Activated naive CD4-positive, alpha-beta T cell (primary cell): Measurements from ENCODE around the gene SHF.

ENCODE experiments used
- DNase-seq, 4 experiments: peaks; one replicate each; lab custom pipeline; 2025; lab: John Stamatoyannopoulos, UW

The SHF gene

DNA sequence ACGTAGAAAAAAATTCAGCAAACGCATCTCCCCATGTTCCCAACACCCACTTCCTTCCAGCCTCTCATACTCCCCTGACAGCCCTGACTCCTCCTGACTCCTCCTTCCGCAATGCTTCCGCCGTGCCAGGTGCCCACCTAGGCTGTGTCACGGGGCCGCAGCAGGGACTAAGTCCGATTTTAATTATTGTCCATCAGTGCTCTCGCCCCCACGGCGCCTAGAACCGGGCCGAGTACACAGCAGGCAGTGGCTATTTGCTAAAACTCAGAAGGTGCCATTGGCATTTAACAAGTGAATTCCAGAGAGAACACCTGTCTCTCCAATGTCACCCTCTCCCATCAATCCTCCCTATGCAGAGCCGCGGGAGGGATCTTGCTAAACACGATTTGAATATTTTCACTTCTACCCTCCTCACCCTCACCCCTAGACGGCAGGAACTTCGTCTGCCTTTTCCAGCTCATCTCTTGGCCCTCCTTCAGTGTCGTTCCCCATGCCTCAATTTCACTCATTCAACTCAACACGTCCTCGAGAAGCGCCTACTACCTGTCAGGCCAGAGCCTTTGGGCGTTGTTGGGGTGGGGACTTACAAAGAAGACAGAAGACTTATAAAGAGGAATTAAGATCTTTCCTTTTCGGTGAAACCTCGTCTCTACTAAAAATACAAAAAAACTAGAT lies 11.5 kb upstream of the SHF start:
- DNase-seq, result peak in 3 of 4 experiments; percentile 41 to 51 (median 51)

DNA sequence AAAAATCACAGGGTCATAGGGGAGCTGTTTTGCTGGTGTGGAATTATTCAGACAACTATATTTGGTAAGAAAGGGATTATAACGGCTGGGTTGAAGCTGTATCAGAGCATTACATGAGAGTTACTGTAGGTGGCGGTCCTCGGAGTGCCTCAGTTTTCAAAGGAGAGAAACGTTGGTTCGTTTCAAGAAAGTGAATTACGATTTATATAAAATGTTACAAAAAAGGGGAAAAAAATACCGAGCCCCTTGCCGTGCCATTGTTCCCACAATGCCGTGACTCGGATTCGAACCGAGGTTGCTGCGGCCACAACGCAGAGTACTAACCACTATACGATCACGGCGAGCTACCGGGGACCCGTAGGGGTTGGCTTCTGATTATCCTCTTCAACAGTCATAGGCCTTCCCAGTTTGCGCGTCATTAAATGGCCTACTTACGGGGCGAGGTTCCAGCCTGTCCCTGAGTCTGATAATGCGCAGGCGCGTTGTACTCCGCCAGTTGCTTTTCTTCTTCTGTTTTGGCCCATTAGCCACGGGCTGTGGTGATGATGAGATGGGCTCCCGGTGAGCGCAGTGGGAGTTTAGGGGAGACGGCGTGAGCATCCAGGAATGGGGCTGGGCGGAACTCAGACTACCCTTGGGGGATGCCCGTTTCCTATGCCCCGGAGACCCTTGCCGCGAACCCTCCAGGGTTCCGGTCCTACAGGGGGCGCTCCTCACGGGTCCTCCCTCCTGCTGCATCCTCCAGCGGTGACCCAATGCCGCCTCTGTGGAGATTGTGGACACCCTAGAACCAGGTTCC lies 10.8 kb upstream of the SHF start:
- DNase-seq, result peak; percentile 83 to 95 (median 88)

DNA sequence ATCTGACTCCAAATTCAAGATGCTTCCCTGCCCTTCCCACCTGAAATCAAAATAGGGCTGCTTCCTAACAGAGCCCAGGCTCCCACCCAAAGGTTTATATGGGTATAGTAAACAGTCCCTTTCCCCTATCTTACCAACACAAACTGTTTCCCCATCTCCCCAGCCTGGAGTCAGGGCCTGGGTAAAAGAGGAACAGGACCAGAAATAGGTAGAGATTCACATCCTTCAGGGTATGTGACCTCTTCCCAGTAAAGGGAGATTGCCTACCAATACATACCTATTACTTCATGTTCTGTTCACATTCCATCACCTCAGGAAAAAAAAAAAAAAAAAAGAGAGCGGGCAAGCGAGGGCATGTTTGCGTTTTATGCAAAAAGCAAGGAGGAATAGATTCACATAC lies 9.7 kb upstream of the SHF start:
- DNase-seq, result no peak

DNA sequence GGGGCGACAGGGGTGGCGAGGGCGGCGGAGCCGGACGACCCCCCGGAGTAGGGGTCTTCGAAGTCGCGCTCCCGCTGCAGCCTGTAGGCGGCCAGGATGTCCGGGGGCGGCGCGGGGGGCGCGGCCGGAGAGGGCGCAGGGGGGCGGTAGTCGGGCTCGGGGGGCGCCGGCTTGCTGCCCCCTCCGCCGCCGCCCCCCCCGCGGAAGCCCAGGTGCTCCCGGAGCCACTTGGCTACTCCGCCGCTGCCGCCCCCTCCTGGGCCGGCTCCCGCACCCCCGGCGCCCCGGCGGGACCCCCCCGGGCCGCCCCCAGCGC lies 230 bp downstream of the SHF start:
- no peak for DNase-seq

DNA sequence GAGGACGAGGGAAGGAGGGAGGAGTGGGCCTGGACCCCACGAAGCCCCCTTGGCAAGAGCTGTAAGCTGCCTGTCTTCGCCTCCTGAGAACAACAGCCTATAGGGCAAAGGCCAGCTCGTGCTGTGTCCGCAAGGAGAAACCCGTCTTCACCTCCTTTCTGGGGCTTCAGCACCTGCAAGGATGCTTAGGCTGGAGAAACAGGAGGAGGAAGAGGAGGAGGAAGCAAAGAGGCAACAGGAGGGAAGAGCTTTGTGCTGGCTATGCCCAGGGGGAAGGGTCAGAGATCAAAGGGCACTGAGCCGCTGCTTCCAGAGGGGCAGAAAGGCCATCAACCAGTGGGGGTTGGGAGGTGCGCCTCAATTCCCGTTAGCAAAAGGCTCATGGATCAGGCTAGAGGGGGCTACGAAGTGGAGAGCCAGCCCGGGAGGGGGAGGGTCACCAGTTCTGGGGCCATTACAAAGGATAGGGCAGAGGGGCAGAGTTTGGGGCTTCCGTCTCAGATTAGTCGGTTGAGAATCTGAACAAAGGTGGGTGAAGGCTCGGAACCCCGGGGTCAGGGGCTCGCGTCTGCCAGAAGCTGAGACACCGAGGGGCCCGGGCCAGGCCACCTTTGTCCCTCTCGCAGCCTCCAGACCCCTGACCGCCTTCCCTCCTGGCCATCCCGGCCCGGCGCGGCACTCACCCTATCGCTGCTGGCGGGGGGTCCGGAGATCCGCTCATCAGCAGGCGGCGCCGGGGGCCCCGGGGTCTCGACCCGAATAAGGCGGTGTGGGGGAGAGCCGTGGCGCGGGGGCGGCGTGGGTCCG lies 792 bp downstream of the SHF start:
- DNase-seq, result no peak

DNA sequence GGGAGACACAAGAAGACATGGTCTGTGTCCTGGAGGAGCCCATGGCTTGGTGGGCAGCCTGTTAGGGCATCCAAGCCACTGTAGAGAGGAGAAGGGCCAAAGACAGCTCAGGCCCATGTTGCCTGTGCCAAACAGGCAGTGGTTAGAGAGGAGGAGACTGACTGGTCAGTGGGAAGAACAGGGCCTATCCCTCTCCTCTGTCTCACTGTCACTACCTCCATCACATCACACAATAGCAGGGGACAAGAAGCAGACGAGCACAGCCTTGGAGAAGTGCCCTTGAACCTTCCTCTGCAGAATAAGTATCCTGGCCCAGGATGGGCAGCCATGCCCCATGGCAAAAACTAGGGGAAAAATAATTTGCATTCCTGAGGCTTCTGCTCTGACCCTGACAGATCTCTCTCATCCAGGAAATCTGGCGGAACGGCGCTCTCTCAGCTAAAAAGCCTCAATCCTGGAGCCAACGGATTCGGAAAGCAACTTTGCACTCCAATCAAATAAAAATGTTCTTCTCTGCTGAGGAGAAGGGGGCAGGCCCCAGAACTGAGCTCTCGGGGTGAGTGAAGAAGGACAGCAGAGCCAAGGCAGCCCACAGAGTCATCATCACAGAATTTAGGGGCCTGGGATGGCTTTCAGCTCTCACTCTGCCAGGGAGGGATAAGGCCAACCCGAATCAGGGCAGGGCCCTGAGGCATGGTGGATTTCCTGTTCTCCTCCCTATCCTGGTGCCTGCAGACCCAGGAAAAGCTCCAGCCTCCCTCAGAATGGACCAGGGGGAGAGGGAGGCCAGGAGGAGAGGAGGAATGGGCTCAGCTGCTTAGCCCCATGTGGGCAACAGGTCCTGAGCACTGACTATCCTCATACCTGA lies 1.6 kb downstream of the SHF start:
- no peak for DNase-seq

DNA sequence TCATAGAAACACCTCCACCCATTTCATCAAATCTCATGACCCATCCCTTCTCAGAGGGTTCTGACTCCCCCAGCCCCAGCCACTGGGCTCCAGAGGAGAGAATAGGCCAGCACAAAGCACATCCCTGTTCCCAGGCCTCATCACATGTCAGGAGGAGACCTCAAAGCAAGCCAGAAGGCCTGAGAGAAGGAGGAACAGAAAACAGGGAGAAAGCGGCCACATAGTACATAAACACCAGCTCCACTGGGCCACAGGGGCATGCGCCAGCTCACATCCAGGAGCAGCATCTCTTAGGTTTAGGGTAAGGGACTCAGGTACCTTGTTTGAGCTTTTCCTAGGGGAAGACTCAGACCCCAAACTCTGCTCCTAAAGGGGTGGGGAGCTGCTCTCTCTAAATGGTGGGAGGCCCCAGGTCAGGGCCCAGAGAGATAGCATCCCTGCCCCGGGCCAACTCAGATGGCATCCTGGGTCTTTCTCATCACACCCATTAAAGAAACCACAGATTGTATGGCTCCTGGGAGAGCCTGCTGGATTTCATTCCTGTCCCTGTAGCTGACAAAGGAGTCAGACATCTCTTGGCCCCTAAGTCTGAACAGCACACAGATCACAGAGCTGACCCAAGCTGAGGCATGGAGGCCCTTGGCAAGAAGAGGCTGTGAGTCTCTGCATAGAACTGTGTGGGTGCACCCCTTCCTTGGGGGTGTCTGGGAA lies 2.5 kb downstream of the SHF start:
- no peak for DNase-seq

DNA sequence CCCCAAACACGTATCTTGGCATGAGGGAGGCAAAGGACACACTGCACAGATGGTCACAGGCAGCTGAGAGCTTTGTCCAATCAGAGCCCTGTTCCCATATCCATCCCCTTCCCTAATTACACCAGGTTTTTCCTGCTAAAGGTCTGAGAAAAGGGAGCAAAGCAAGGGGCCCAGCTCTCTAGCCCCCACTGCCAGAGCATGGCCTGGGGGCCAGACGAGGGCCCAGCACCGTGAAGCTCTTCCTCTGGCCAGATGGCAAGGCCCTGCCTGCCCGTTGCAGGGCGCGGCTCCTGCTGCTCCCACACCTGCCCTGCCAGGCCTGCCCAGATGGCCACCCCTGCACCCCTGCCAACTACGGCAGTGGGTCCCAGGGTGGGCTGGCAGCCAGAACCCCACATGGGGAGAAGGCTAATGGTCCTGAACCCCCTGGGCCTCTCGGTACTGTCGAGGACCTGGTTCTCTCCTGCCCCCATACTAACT lies 3.2 kb downstream of the SHF start:
- no peak for DNase-seq

DNA sequence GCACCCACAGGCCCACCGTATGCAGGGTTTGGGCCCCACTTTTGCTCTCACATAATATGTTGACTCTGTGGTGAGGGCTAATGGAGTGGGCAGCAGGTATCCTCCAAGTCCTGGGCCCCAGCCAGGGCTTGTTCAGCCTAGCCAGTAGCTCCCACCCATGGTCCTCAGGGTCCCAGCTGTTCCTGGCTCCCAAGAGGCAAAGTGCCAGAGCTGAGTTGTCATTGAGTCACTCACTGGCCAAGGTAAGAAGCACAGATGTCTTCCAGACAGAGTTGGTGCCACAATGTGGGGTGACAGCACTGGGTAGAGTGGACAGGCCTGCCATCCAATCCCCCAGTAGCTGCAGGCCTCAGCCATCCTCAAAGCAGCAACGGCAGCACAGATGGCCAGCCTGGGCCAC lies 4.3 kb downstream of the SHF start:
- no peak for DNase-seq

DNA sequence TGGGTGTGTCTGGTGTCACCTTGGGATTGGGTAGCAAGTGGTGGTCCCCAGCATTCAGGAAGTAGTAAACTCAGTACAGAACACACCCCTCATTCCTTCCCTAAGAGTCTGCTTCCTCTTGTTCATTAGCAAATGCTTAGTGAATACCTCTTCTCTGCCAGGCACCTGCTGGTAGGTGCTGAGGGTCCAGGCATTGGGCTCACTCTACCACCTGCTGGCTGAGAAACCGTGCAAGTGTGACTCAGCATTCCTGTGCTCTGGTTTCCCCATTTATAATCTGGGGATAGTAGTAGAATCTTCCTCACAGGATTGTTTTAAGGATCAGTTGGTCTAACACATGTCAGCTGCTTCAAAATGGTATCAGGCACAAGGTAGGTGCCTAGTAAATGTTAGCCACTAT lies 4.8 kb downstream of the SHF start:
- no peak for DNase-seq

DNA sequence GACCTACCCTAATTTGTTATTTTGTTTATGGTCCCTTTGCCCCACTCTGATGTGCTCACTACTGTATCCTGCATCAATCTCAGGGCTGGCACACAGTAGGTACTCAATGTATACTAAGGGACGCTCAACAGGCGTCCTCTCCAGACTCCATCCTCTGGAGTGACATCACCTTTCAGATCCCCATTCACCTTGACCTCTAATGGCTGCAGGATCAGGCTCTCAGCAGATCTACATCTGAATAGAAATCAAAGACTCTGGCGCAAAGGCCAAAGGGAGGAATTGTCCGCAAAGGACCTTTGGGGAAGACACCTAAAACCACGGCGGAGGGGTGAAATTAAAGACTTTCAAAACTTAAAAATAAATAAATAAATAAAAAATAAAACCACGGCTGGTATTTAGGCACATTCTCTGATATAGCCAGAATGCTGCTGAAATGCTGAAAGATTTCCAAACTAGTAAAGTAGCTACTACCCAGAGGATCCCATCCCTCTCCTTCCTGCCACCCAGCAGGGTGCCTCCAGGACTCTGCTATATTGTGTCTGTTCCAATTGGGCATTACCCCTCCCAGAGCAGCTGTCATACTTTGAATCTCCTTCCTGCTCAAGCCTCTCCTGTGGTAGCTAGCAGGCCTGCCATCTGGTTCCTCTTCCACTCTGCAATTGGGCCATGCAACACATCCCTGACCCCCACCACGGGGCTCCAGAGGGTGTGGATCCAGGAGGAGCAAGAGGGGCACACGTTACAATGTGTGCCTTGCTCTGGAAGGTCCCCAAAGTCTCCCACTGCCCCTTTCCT lies 6.1 kb downstream of the SHF start:
- no peak for DNase-seq

DNA sequence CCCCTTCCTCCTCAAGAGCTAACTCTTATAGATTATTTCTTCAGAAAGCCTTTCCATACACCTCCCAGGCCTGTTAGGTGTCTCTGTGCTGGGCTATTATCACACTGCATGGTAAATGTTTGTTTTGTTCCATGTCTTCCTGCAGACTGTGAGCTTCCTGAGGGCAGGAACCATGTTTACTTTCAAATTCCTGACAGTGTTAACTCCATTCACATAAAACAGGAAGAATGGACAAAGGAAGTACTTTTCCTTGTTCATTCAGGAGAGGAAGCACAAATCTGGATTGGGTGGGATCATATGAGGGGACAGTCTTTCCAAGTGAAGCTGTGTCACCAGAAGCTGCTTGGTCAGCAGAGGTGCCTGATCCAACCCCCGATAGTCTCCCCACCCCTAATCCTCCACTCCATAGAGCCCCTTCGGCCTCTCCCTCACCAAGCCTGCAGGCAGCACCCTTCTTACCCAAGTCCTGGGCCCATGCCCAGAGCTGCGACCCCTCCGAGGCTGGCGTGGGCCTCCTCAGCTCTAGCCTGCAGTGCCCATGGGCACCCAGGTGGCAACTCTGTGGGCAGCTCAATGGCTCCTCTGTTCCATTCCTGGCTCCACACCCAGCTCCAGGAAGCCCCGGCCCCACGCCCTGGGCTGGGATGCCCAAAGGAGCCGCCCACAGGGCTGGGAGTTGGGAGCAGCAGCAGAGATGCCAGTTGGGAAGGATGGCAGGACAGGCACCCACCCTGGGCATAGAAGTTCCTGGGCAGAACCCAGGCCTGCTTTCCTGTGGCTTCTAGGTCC lies 6.9 kb downstream of the SHF start:
- DNase-seq, result no peak

DNA sequence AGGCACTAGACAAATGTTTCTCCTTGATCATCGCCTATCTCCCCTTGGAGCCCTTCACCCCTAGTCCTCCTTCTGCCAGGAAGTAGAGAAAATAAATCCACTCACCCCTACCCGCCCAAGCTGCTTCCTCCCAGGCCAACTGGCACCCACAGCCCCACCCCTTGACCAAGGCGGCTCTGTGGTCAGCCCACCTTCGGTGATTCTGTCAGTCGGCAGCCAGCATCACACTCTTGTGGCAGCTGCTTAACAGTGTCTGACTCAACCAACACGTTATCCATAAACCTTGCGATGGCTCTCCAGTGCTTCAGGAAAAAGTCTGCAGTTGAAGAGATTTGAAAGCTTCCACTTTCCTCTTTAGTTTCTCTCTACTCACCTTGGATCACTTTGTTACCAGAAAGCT lies 7.6 kb downstream of the SHF start:
- DNase-seq, result no peak

DNA sequence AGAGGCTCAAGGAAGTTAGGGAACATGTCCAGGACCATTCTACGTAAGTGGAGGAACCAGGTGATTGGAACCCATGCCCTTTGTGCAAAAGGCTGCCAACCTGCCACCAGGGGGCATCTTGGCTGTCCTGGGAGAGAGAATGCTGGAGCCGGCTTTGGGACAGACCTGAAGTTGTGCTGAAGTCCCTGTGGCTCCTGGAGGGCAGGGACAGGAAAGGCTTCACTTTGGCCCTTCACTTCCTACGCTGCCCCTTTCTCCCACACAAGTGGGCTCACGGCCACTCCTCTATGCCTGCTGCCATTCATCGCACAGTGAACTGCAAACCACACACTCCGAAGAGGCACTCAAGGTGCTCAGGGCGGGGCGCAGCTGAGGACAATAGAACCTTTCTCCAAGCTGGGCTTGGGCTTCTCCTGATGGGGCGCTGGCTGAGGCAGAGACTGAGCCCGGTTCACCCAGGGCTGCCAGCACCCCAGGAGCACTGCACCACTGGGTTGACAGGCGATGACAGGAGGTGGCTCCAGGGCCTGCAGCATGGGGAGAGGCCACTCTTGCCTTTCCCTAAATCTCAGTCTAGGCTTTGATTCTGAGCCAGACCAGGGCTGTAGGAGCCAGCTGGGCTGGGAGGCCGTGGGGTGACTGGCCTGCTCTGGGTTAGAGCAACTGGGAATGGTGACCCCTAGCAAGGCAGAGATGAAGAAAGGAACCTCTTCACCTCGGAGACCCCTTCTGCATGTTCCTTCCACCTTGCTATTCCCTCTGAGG lies 8.4 kb downstream of the SHF start:
- peak in 2 of 4 experiments; percentile 19 to 35 for DNase-seq

DNA sequence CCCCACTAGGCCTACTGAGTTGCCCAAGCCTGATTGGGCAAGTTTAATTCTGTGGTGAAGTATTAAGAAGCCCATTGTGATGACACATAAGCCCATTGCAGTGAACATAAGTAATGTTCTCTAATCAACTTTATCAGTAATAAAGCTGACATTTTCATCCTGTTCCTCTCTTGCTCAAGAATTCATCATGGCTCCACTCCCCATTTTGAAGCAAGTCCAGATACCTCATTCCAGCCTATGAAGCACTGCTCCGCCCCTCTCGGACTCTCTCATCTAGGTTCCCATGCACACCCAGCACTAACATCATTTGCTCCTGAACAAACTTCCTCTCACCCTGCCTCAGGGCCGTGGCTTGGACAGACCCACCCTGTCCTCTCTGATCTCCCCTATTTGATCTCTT lies 10.5 kb downstream of the SHF start:
- no peak for DNase-seq

DNA sequence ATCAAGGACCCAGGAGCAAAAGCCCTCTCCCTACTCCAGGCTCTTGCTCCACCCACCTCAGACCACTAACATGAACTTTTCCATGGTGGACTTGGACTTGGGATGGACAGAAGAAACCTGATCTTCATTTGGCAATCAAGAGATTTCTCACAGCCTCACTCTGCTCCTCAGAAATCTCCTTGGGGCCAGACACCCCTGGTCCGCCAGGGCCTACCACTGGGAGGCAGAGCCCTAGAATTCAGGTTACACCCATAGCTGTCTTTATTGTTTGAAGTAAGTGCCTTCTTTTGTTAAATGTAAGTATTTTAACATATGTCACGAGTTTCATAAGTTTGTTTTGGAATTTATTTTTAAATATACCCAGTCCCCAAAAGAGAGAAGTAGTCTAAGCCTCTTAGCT lies 13.2 kb downstream of the SHF start:
- DNase-seq, result no peak

DNA sequence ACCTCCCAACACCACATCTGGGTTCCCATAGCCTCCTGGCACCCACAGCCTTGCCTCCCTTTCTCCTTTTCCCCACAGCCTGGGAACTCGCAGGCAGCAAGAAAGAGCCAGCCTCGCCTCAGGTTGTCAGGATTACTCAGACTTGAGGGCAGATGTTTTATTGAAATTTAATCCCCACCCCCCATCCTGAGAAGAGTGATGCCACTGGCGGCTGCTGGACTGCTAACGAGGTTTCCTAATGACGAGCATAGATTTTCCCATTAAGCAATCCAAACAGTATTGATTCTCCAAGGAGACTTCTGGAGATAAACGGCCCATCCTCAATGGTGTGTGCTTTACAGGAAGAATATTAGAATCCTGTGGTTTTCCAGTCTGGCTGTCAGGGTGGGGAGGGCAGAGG lies 13.7 kb downstream of the SHF start:
- no peak for DNase-seq

DNA sequence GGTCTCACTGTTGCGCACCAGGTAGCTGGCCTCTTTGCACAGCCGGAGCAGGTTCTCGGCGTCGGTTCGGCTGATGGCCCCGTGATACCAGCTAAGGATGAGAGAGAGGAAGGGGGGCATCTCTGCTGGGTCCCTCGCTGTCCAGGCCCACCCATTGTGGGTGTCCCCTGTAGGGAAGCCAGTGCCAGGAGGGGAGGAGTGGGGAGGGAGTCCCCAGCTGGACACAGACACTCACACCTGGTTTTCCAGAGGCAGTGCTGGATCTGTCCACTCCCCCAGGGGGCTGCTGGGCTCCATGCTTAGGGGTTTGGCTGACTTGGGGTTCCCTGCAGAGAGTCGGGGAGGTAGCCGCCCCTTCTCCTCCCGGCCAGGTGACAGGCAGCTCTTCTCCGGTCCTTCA lies 15.9 kb downstream of the SHF start:
- DNase-seq, result no peak
